K562 (cell line): Measurements from ENCODE around the gene CLTA. TPM values are rescaled to one million over a fixed set of nuclear protein-coding genes. Genes with fewer than 3 reads are reported as not detected.

Experiments
- ATAC-seq: fragments of 200-7000 bp; cut with Tn5 transposase; 3 replicates; pipeline ENCODE4 v1.9.1; 2020; ENCODE audit warnings: moderate library complexity
- BruUV-seq: library from RNA; stranded (reverse); fragments of 400-500 nt; replicated peaks from 2 replicates; lab custom pipeline; 2021; lab: Mats Ljungman, UMichigan
- CTCF ChIA-PET: fragments of 300-600 bp; formaldehyde crosslinking; extraction: SDS; loops from one replicate; lab custom pipeline; 2021; ENCODE audit warnings: low intra/inter-chr PET ratio; lab: Yijun Ruan, JAX
- POLR2A ChIA-PET: fragments of 300-600, 350-650 bp; sonication (Branson Sonifier 250); formaldehyde crosslinking; extraction: SDS; loops from one replicate; lab custom pipeline; 2021; ENCODE audit warnings: antibody characterized with exemption, inconsistent platforms; lab: Yijun Ruan, JAX
- DNase-seq, 4 experiments: peaks; one replicate each; pipeline versions ENCODE4 v3.0.0 to v3.0.0-alpha.2; 2011 to 2018; ENCODE audit warnings: low spot score in 3 of 4, mixed read lengths in 3 of 4; ENCODE audit errors: extremely low read depth in 1 of 4
- FAIRE-seq: peaks from 2 replicates; lab custom pipeline; 2011; peaks lifted over from hg19 to GRCh38; lab: Jason Lieb, UNC
- H2AFZ ChIP-seq: 2 replicates; pipeline ENCODE4 v1.6.0; 2011; ENCODE audit warnings: low read depth, low read length, control low read depth, inconsistent platforms
- H3K27ac ChIP-seq: fragments of 200-600 bp; 3 replicates; pipeline ENCODE4 v1.8.0; 2011; ENCODE audit warnings: low read depth, mild to moderate bottlenecking, control low read depth, inconsistent platforms, low read length, moderate library complexity, mixed read lengths; ENCODE audit errors: extremely low read depth
- H3K27me3 ChIP-seq, 2 experiments: fragments of 300-600 bp in 1 of 2; 2 replicates in 1 of 2; 3 replicates in 1 of 2; pipeline versions ENCODE4 v1.6.0 to v1.8.0; 2011; ENCODE audit warnings: inconsistent platforms in 2 of 2, low read length in 2 of 2, mild to moderate bottlenecking in 1 of 2, mixed read lengths in 1 of 2, moderate library complexity in 1 of 2; ENCODE audit not compliant: control insufficient read depth in 2 of 2, insufficient read depth in 2 of 2
- H3K36me3 ChIP-seq: fragments of 300-600 bp; 3 replicates; pipeline ENCODE4 v1.8.0; 2011; ENCODE audit warnings: mild to moderate bottlenecking, low read length, inconsistent platforms; ENCODE audit not compliant: control insufficient read depth, insufficient read depth
- H3K4me1 ChIP-seq, 2 experiments: fragments of 200-600 bp in 1 of 2; replicated peaks in 1 of 2; 2 replicates in 1 of 2; 3 replicates in 1 of 2; pipeline versions ENCODE4 v1.5.1 to v1.8.0; 2011; ENCODE audit warnings: inconsistent platforms in 2 of 2, low read length in 2 of 2, mild to moderate bottlenecking in 1 of 2, mixed read lengths in 1 of 2, moderate library complexity in 1 of 2; ENCODE audit not compliant: control insufficient read depth in 2 of 2, insufficient read depth in 2 of 2
- H3K4me2 ChIP-seq: 2 replicates; pipeline ENCODE4 v1.6.1; 2011; ENCODE audit warnings: low read length, control low read depth, inconsistent platforms, mixed read lengths; ENCODE audit not compliant: insufficient read depth
- H3K4me3 ChIP-seq: fragments of 200-600 bp; sonication (generic), shearing (Covaris generic); 2 replicates; pipeline ENCODE4 v1.5.1; 2016; ENCODE audit warnings: control low read depth, inconsistent platforms
- H3K79me2 ChIP-seq: fragments of 200-600 bp; 3 replicates; pipeline ENCODE4 v1.8.0; 2011; ENCODE audit warnings: low read length, inconsistent platforms; ENCODE audit not compliant: control insufficient read depth, insufficient read depth
- H3K9ac ChIP-seq, 2 experiments: 2 replicates each; pipeline versions ENCODE4 v1.6.0 to v1.6.1; 2011; ENCODE audit warnings: low read depth in 2 of 2, low read length in 2 of 2, control low read depth in 1 of 2, inconsistent platforms in 1 of 2, mild to moderate bottlenecking in 1 of 2, mixed read lengths in 1 of 2; ENCODE audit not compliant: insufficient read depth in 1 of 2
- H3K9me1 ChIP-seq: one replicate; pipeline ENCODE4 v1.6.0; 2011; ENCODE audit warnings: inconsistent platforms, mild to moderate bottlenecking, low read length, moderate library complexity; ENCODE audit not compliant: control insufficient read depth, insufficient read depth
- H3K9me3 ChIP-seq: replicated peaks from 2 replicates; pipeline ENCODE4 v1.5.1; 2011; ENCODE audit warnings: low read depth, low read length, inconsistent platforms; ENCODE audit not compliant: control insufficient read depth, insufficient read depth
- H4K20me1 ChIP-seq: replicated peaks from 2 replicates; pipeline ENCODE4 v1.6.1; 2011; ENCODE audit warnings: low read length, inconsistent platforms, mixed read lengths; ENCODE audit not compliant: control insufficient read depth, insufficient read depth
- BRCA1 ChIP-seq, 2 experiments: fragments of 450-650 bp in 1 of 2; sonication (generic) in 1 of 2; formaldehyde crosslinking in 1 of 2; IDR thresholded peaks; 2 replicates each; pipeline versions ENCODE4 v1.5.0 to v1.6.1; 2017 to 2020; ENCODE audit warnings: mild to moderate bottlenecking in 1 of 2, missing genetic modification reagents in 1 of 2
- BRF1 ChIP-seq: IDR thresholded peaks from 3 replicates; pipeline ENCODE4 v1.6.1; 2011; ENCODE audit warnings: borderline replicate concordance, mild to moderate bottlenecking; ENCODE audit not compliant: insufficient read length; ENCODE audit errors: extremely low read depth
- CBX1 ChIP-seq: sonication (generic); IDR thresholded peaks from 2 replicates; pipeline ENCODE4 v1.6.1; 2016; ENCODE audit warnings: antibody characterized with exemption, low read depth, mild to moderate bottlenecking
- KLF13 ChIP-seq: fragments of 450-650 bp; IDR thresholded peaks from 2 replicates; pipeline ENCODE4 v1.6.1; 2016; ENCODE audit warnings: missing genetic modification characterization, low read depth, mild to moderate bottlenecking, missing compliant biosample characterization, moderate library complexity, borderline replicate concordance
- NFIX ChIP-seq: fragments of 250-450 bp; sonication (Bioruptor Pico); IDR thresholded peaks from 2 replicates; pipeline ENCODE4 v1.4.0; 2020; ENCODE audit warnings: low read depth, mild to moderate bottlenecking, moderate library complexity
- POLR2H ChIP-seq: IDR thresholded peaks from 2 replicates; pipeline ENCODE4 v1.6.1; 2016; ENCODE audit warnings: missing genetic modification characterization, low read depth, mild to moderate bottlenecking, control low read depth, missing compliant biosample characterization, moderate library complexity
- RFX1 ChIP-seq: fragments of 450-650 bp; IDR thresholded peaks from 2 replicates; pipeline ENCODE4 v1.6.1; 2016; ENCODE audit warnings: mild to moderate bottlenecking, moderate library complexity
- SP2 ChIP-seq: IDR thresholded peaks from 2 replicates; pipeline ENCODE4 v1.6.1; 2011; ENCODE audit warnings: mild to moderate bottlenecking, low read depth, low read length, moderate library complexity; ENCODE audit not compliant: poor library complexity, severe bottlenecking; ENCODE audit errors: extremely low read depth
- ZNF561 ChIP-seq: fragments of 450-650 bp; formaldehyde crosslinking; conservative IDR thresholded peaks from 2 replicates; pipeline ENCODE4 v1.4.0; 2020; ENCODE audit warnings: mild to moderate bottlenecking, moderate library complexity
- WGBS: fragments of 100-300 bp; shearing (Covaris generic); methylation state at CpG from one replicate; pipeline ENCODE4 v1.1.6; 2016; ENCODE audit warnings: low coverage, mixed read lengths; ENCODE audit not compliant: insufficient coverage; ENCODE audit errors: missing lambda C conversion rate; 5-methylcytosine and 5-hydroxymethylcytosine counted together
- in situ Hi-C: fragments of 300-500 bp; cut with MboI; formaldehyde crosslinking; loops from 4 replicates; pipeline ENCODE4 v1.15.0; 2018; ENCODE audit warnings: inconsistent platforms, mixed read lengths
- intact Hi-C: fragments of 100-400 bp; cut with micrococcal nuclease; formaldehyde crosslinking; loops from 2 replicates; pipeline ENCODE4 v1.14.2; 2022
- polyA plus RNA-seq, 8 experiments: library from polyadenylated mRNA; depleted of rRNA in 4 of 8; stranded (reverse) in 5 of 8; unstranded in 3 of 8; fragments of >200 nt; fragmentation: Nextera tagmentation in 2 of 8; fragmentation: Illumina TruSeq in 1 of 8; extraction: Ambion mirVana in 2 of 8; extraction: Trizol in 1 of 8; gene quantifications; 2 replicates each; pipeline versions ENCODE4 v1.2.1 to v1.2.3, GENCODE V29; 2011 to 2014; ENCODE audit warnings: inconsistent platforms in 1 of 8, missing spikeins in 1 of 8
- total RNA-seq, 7 experiments: library from RNA; depleted of rRNA in 6 of 7; stranded (reverse); fragments of >200 nt in 6 of 7; fragmentation: Illumina TruSeq in 2 of 7; extraction: Trizol in 2 of 7; gene quantifications; 2 replicates each; pipeline versions ENCODE4 v1.2.1 to v1.2.3, GENCODE V29; 2011 to 2021; ENCODE audit warnings: low replicate concordance in 1 of 7

The CLTA gene
- total and polyA plus RNA-seq, 9 of the 15 experiments (the other 6 are each of a cell fraction or from before 2014, with no cell fraction given) = 37.8 to 219 (median 144) TPM

DNA sequence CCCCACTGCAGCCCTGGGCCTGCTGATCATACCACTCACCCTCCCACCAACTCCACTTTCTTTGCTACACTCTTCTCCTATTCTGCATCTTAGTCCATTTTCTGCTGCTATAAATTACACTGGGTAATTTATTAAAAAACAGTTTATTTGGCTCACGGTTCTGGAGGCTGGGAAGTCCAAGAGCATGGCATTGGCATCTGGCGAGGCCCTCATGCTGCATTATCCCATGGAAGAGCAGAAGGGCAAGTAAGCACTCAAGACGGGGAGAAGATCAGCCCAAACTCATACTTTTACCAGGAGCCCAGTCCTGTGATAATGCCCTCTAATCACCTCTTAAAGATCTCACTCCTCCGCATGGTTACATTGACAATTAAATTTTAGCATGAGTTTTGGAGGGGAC lies 44.8 kb upstream of the CLTA start:
- H3K4me1 ChIP-seq = peaks cover 30 to 46% of the 10 kb centered on the region in 2 experiments; a peak in 4 of 5 replicates
- FAIRE-seq (no peak), DNase-seq (no peak), ATAC-seq (no peak)
- intact Hi-C loops (no loop called here), in situ Hi-C loops (no loop called here)
- WGBS = 49% methylated on average over 4 of the region's 4 CpGs
- H3K79me2 ChIP-seq = peaks cover 3% of the 10 kb centered on the region; the same call in 1 of the 3 replicates
- no peaks in the 10 kb centered on the region for H3K27me3 ChIP-seq
- TF ChIP-seq ZNF561 (CRISPR knock-in tag) = no peak
- TF ChIP-seq NFIX (CRISPR knock-in tag) = no peak
- no peak for TF ChIP-seq KLF13 (tag)
- no peak for TF ChIP-seq BRCA1 (IDR thresholded peaks at IDR 0.05)
- no peak for TF ChIP-seq BRCA1 (CRISPR knock-in tag; IDR thresholded peaks at IDR 0.05)
- no peak for TF ChIP-seq SP2
- no peak for TF ChIP-seq POLR2H
- no peak for TF ChIP-seq RFX1
- no peak for TF ChIP-seq BRF1
- TF ChIP-seq CBX1 = no peak
- H3K9ac ChIP-seq = no peak overlapping the region
- no peaks in the 10 kb centered on the region for H3K9me1 ChIP-seq
- no TSS peak for BruUV-seq
- H3K36me3 ChIP-seq = no peaks in the 10 kb centered on the region
- CTCF ChIA-PET = no interaction called here
- no peak overlapping the region for H2AFZ ChIP-seq
- H3K4me2 ChIP-seq = no peak overlapping the region
- H3K27ac ChIP-seq = no peak overlapping the region
- H3K4me3 ChIP-seq = no peak overlapping the region
- no peaks in the 10 kb centered on the region for H3K9me3 ChIP-seq
- POLR2A ChIA-PET = no interaction called here
- no peaks in the 10 kb centered on the region for H4K20me1 ChIP-seq
